ENCODE results near the gene ATAD5. TPM values are rescaled to one million over a fixed set of nuclear protein-coding genes. Genes with fewer than 3 reads are reported as not detected.
"Not testable (repeated sequence)": the region's sequence is repeated elsewhere in the genome, so short reads cannot be mapped to it uniquely, and the experiment has no call there.

The ATAD5 gene
- total RNA-seq, 4 donors from 2014 or later = 0.75 to 2.7 (median 1.2) TPM

GRCh38 chr17:30926516-30926915 is 94.8 kb downstream of the ATAD5 start:
- in situ Hi-C loops (cut with MboI; ENCODE audit: low pct_ligation_motif_present in 1 of 4, low pct_unique_long_range_greater_than_20kb in 1 of 4, low sequenced_read_pairs in 3 of 4) = no loop called here
- no peak for TF ChIP-seq CTCF (IDR thresholded peaks at IDR 0.05)
- TF ChIP-seq EP300 (IDR thresholded peaks at IDR 0.05; ENCODE audit: low read depth) = no peak
- no peak for TF ChIP-seq POLR2AphosphoS5 (IDR thresholded peaks at IDR 0.05)
- no peak for TF ChIP-seq POLR2A (IDR thresholded peaks at IDR 0.05)
- DNase-seq = no peak

GRCh38 chr17:30927756-30928155 is 96.0 kb downstream of the ATAD5 start:
- in situ Hi-C loops (cut with MboI; ENCODE audit: low pct_ligation_motif_present in 1 of 4, low pct_unique_long_range_greater_than_20kb in 1 of 4, low sequenced_read_pairs in 3 of 4) = no loop called here
- DNase-seq = no peak

More at GRCh38 chr17:30926516-30926915, 94.8 kb downstream of the ATAD5 start:
- intact Hi-C loops (cut with DNase I; ENCODE audit: low total_unique reads) = loop anchor here (10.0 kb wide), 1 partner anchor 1738 kb away; no protein-coding TSS in a partner anchor
- Histone ChIP-seq H3K27me3 (peaks cover 45% of the 10 kb centered on the region), H3K27ac (no peak overlapping the region), H3K4me3 (no peak overlapping the region), H3K9me3 (no peaks in the 10 kb centered on the region), H3K4me1 (peaks cover 0 to 14% (median 11%) of the 10 kb centered on the region in 4 donors), H3K36me3 (no peaks in the 10 kb centered on the region)
- WGBS, 2 donors (ENCODE audit: low coverage in 1 of 2) = 72% methylated on average over 6 of the region's 6 CpGs; no CpG with 5 or more reads in 1 of the 2 donors

GRCh38 chr17:30928584-30928983 is 96.8 kb downstream of the ATAD5 start:
- intact Hi-C loops (cut with DNase I; ENCODE audit: low total_unique reads) (loop anchor here (10.0 kb wide), 1 partner anchor 1736 kb away; no protein-coding TSS in a partner anchor), in situ Hi-C loops (cut with MboI; ENCODE audit: low pct_ligation_motif_present in 1 of 4, low pct_unique_long_range_greater_than_20kb in 1 of 4, low sequenced_read_pairs in 3 of 4) (no loop called here)
- H3K27ac ChIP-seq = no peak overlapping the region
- peaks cover 24% of the 10 kb centered on the region for H3K27me3 ChIP-seq
- H3K9me3 ChIP-seq = no peaks in the 10 kb centered on the region
- H3K4me1 ChIP-seq = no peaks in the 10 kb centered on the region
- no peak for DNase-seq
- TF ChIP-seq CTCF (IDR thresholded peaks at IDR 0.05) (no peak), EP300 (IDR thresholded peaks at IDR 0.05; ENCODE audit: low read depth) (no peak), POLR2AphosphoS5 (IDR thresholded peaks at IDR 0.05) (no peak), POLR2A (IDR thresholded peaks at IDR 0.05) (no peak)
- WGBS, 2 donors (ENCODE audit: low coverage in 1 of 2) = 80 to 82% methylated on average over 2 to 3 of the region's 3 CpGs
- no peaks in the 10 kb centered on the region for H3K36me3 ChIP-seq
- no peak overlapping the region for H3K4me3 ChIP-seq

More at GRCh38 chr17:30927756-30928155, 96.0 kb downstream of the ATAD5 start:
- Histone ChIP-seq H3K4me3 (no peak overlapping the region), H3K36me3 (no peaks in the 10 kb centered on the region), H3K9me3 (no peaks in the 10 kb centered on the region), H3K4me1 (peaks cover 0 to 3% (median under 1%) of the 10 kb centered on the region in 4 donors), H3K27ac (no peak overlapping the region), H3K27me3 (peaks cover 33% of the 10 kb centered on the region)
- TF ChIP-seq CTCF (IDR thresholded peaks at IDR 0.05) (no peak), POLR2AphosphoS5 (IDR thresholded peaks at IDR 0.05) (no peak), EP300 (IDR thresholded peaks at IDR 0.05; ENCODE audit: low read depth) (no peak), POLR2A (IDR thresholded peaks at IDR 0.05) (no peak)
- 95 to 96% methylated on average over 5 of the region's 5 CpGs for WGBS, 2 donors (ENCODE audit: low coverage in 1 of 2)
- intact Hi-C loops (cut with DNase I; ENCODE audit: low total_unique reads) = loop anchor here (10.0 kb wide), 1 partner anchor 1737 kb away; no protein-coding TSS in a partner anchor

GRCh38 chr17:30929081-30929633 is 97.4 kb downstream of the ATAD5 start:
- TF ChIP-seq POLR2AphosphoS5 (IDR thresholded peaks at IDR 0.05) (no peak), POLR2A (IDR thresholded peaks at IDR 0.05) (no peak), CTCF (IDR thresholded peaks at IDR 0.05) (no peak), EP300 (IDR thresholded peaks at IDR 0.05; ENCODE audit: low read depth) (no peak)
- no peak for DNase-seq
- H3K4me1 ChIP-seq = no peaks in the 10 kb centered on the region
- WGBS, 2 donors (ENCODE audit: low coverage in 1 of 2) = 71 to 80% methylated on average over 3 to 8 of the region's 8 CpGs
- H3K4me3 ChIP-seq = no peak overlapping the region
- in situ Hi-C loops (cut with MboI; ENCODE audit: low pct_ligation_motif_present in 1 of 4, low pct_unique_long_range_greater_than_20kb in 1 of 4, low sequenced_read_pairs in 3 of 4) (no loop called here), intact Hi-C loops (cut with DNase I; ENCODE audit: low total_unique reads) (loop anchor here (10.0 kb wide), 1 partner anchor 1736 kb away; no protein-coding TSS in a partner anchor)
- no peaks in the 10 kb centered on the region for H3K36me3 ChIP-seq
- no peaks in the 10 kb centered on the region for H3K9me3 ChIP-seq
- no peak overlapping the region for H3K27ac ChIP-seq
- peaks cover 19% of the 10 kb centered on the region for H3K27me3 ChIP-seq

- H3K27me3 ChIP-seq = peaks cover 12% of the 10 kb centered on the region
- H3K4me3 ChIP-seq; DNase-seq; H3K27ac ChIP-seq; H3K4me1 ChIP-seq; H3K9me3 ChIP-seq; H3K36me3 ChIP-seq; in situ Hi-C loops (cut with MboI; ENCODE audit: low pct_ligation_motif_present in 1 of 4, low pct_unique_long_range_greater_than_20kb in 1 of 4, low sequenced_read_pairs in 3 of 4): not testable (repeated sequence)
- intact Hi-C loops (cut with DNase I; ENCODE audit: low total_unique reads) = loop anchor here (10.0 kb wide), 1 partner anchor 1735 kb away; no protein-coding TSS in a partner anchor
- 94 to 100% methylated on average over 3 of the region's 3 CpGs for WGBS, 2 donors (ENCODE audit: low coverage in 1 of 2)
Observed at GRCh38 chr17:30929861-30930260, 98.1 kb downstream of the ATAD5 start.
